ENCODE measurements around the gene TNFSF15. TPM values are rescaled to one million over a fixed set of nuclear protein-coding genes. Genes with fewer than 3 reads are reported as not detected.
A peak's percentile ranks its signal among the peaks of the same experiment; 100 is the strongest.

The TNFSF15 gene
- total RNA-seq, 5 donors from 2014 or later (not counting 1 experiment from before 2014, with no cell fraction given): 0.07 TPM; not detected in 4

- Mint-ChIP-seq H3K27ac (peak overlapping the region; percentile 47 to 85), H3K27me3 (peaks cover 0 to 3% of the 10 kb centered on the region in 2 donors), H3K4me3 (peak overlapping the region; percentile 42 to 71 (median 44)), H3K9me3 (no peaks in the 10 kb centered on the region), H3K36me3 (no peaks in the 10 kb centered on the region), H3K4me1 (peaks cover 24 to 43% (median 30%) of the 10 kb centered on the region in 3 donors)
- ATAC-seq (replicated peaks in 1 of 4) (peak in 1 of 4 experiments; percentile 19), DNase-seq (no peak)
- Histone ChIP-seq H3K27ac (ENCODE audit: low read length) (no peak overlapping the region), H3K36me3 (ENCODE audit: control insufficient read depth in 2 of 2, extremely low read depth in 1 of 2, insufficient read depth in 1 of 2, low read length in 1 of 2) (no peaks in the 10 kb centered on the region), H3K4me1 (ENCODE audit: control insufficient read depth in 1 of 2, extremely low read depth in 1 of 2, insufficient read depth in 2 of 2, low read length in 2 of 2) (peaks cover 10 to 18% of the 10 kb centered on the region in 2 experiments), H3K9me3 (no peaks in the 10 kb centered on the region), H3K4me3 (ENCODE audit: control insufficient read depth in 1 of 2, extremely low read depth in 1 of 2, low read length in 1 of 2) (no peak overlapping the region), H3K27me3 (replicated peaks in 1 of 2; ENCODE audit: control insufficient read depth in 2 of 2, extremely low read depth in 1 of 2, insufficient read depth in 2 of 2, low read length in 1 of 2) (no peaks in the 10 kb centered on the region)
- ChIA-PET CTCF (interaction anchor here (0.6 kb wide), 4 partner anchors 46 to 869 kb away, joined by 3 to 10 read pairs (median 4); no protein-coding TSS in a partner anchor), POLR2A (no interaction called here)
- WGBS (ENCODE audit: insufficient coverage): 60% methylated on average over 1 of the region's 2 CpGs
Observed at GRCh38 chr9:114806526-114806900, 674 bp upstream of the TNFSF15 start.

- ChIA-PET CTCF (no interaction called here), POLR2A (no interaction called here)
- no peaks in the 10 kb centered on the region for H3K9me3 Mint-ChIP-seq
- 100% methylated on average over 5 of the region's 5 CpGs for WGBS (ENCODE audit: insufficient coverage)
- H3K4me3 Mint-ChIP-seq: no peak overlapping the region
- H3K36me3 ChIP-seq (ENCODE audit: control insufficient read depth in 2 of 2, extremely low read depth in 1 of 2, insufficient read depth in 1 of 2, low read length in 1 of 2): no peaks in the 10 kb centered on the region
- H3K36me3 Mint-ChIP-seq: no peaks in the 10 kb centered on the region
- H3K27ac ChIP-seq (ENCODE audit: low read length): no peak overlapping the region
- peaks cover 10 to 18% of the 10 kb centered on the region in 2 experiments for H3K4me1 ChIP-seq (ENCODE audit: control insufficient read depth in 1 of 2, extremely low read depth in 1 of 2, insufficient read depth in 2 of 2, low read length in 2 of 2)
- no peak for ATAC-seq (replicated peaks in 1 of 4)
- H3K4me3 ChIP-seq (ENCODE audit: control insufficient read depth in 1 of 2, extremely low read depth in 1 of 2, low read length in 1 of 2): no peak overlapping the region
- H3K27ac Mint-ChIP-seq: no peak overlapping the region
- DNase-seq: no peak
- no peaks in the 10 kb centered on the region for H3K9me3 ChIP-seq
- H3K27me3 ChIP-seq (replicated peaks in 1 of 2; ENCODE audit: control insufficient read depth in 2 of 2, extremely low read depth in 1 of 2, insufficient read depth in 2 of 2, low read length in 1 of 2): no peaks in the 10 kb centered on the region
- H3K4me1 Mint-ChIP-seq: peaks cover 24 to 43% (median 30%) of the 10 kb centered on the region in 3 donors
- peaks cover 0 to 3% of the 10 kb centered on the region in 2 donors for H3K27me3 Mint-ChIP-seq
Observed at GRCh38 chr9:114804505-114804904, 1.3 kb downstream of the TNFSF15 start.

GRCh38 chr9:114803479-114804265, 2.2 kb downstream of the TNFSF15 start:
- H3K4me3 Mint-ChIP-seq: no peak overlapping the region
- Histone ChIP-seq H3K27me3 (replicated peaks in 1 of 2; ENCODE audit: control insufficient read depth in 2 of 2, extremely low read depth in 1 of 2, insufficient read depth in 2 of 2, low read length in 1 of 2) (no peaks in the 10 kb centered on the region), H3K9me3 (no peaks in the 10 kb centered on the region), H3K36me3 (ENCODE audit: control insufficient read depth in 2 of 2, extremely low read depth in 1 of 2, insufficient read depth in 1 of 2, low read length in 1 of 2) (no peaks in the 10 kb centered on the region), H3K4me1 (ENCODE audit: control insufficient read depth in 1 of 2, extremely low read depth in 1 of 2, insufficient read depth in 2 of 2, low read length in 2 of 2) (peaks cover 10 to 18% of the 10 kb centered on the region in 2 experiments), H3K4me3 (ENCODE audit: control insufficient read depth in 1 of 2, extremely low read depth in 1 of 2, low read length in 1 of 2) (no peak overlapping the region), H3K27ac (ENCODE audit: low read length) (no peak overlapping the region)
- ATAC-seq (replicated peaks in 1 of 4): no peak
- CTCF ChIA-PET: no interaction called here
- WGBS (ENCODE audit: insufficient coverage): 100% methylated on average over 1 of the region's 1 CpG
- peaks cover 24 to 35% (median 28%) of the 10 kb centered on the region in 3 donors for H3K4me1 Mint-ChIP-seq
- POLR2A ChIA-PET: no interaction called here
- no peak for DNase-seq
- no peaks in the 10 kb centered on the region for H3K27me3 Mint-ChIP-seq
- H3K9me3 Mint-ChIP-seq: no peaks in the 10 kb centered on the region
- H3K36me3 Mint-ChIP-seq: no peaks in the 10 kb centered on the region
- no peak overlapping the region for H3K27ac Mint-ChIP-seq

GRCh38 chr9:114799925-114800324, 5.9 kb downstream of the TNFSF15 start:
- no peaks in the 10 kb centered on the region for H3K27me3 ChIP-seq (replicated peaks in 1 of 2; ENCODE audit: control insufficient read depth in 2 of 2, extremely low read depth in 1 of 2, insufficient read depth in 2 of 2, low read length in 1 of 2)
- no peak overlapping the region for H3K27ac Mint-ChIP-seq
- WGBS (ENCODE audit: insufficient coverage): no CpG with 5 or more reads among the region's 2 CpGs
- H3K4me1 Mint-ChIP-seq: peaks cover 0 to 6% (median 0%) of the 10 kb centered on the region in 3 donors
- ChIA-PET POLR2A (no interaction called here), CTCF (no interaction called here)
- H3K4me3 ChIP-seq (ENCODE audit: control insufficient read depth in 1 of 2, extremely low read depth in 1 of 2, low read length in 1 of 2): no peak overlapping the region
- no peaks in the 10 kb centered on the region for H3K36me3 ChIP-seq (ENCODE audit: control insufficient read depth in 2 of 2, extremely low read depth in 1 of 2, insufficient read depth in 1 of 2, low read length in 1 of 2)
- no peak overlapping the region for H3K4me3 Mint-ChIP-seq
- no peaks in the 10 kb centered on the region for H3K9me3 Mint-ChIP-seq
- DNase-seq (no peak), ATAC-seq (replicated peaks in 1 of 4) (no peak)
- no peaks in the 10 kb centered on the region for H3K27me3 Mint-ChIP-seq
- no peaks in the 10 kb centered on the region for H3K4me1 ChIP-seq (ENCODE audit: control insufficient read depth in 1 of 2, extremely low read depth in 1 of 2, insufficient read depth in 2 of 2, low read length in 2 of 2)
- H3K9me3 ChIP-seq: no peaks in the 10 kb centered on the region
- no peak overlapping the region for H3K27ac ChIP-seq (ENCODE audit: low read length)
- H3K36me3 Mint-ChIP-seq: no peaks in the 10 kb centered on the region

GRCh38 chr9:114799441-114799840, 6.4 kb downstream of the TNFSF15 start:
- Mint-ChIP-seq H3K9me3 (no peaks in the 10 kb centered on the region), H3K4me3 (no peak overlapping the region), H3K4me1 (peaks cover 0 to 6% (median 0%) of the 10 kb centered on the region in 3 donors), H3K36me3 (no peaks in the 10 kb centered on the region), H3K27ac (no peak overlapping the region), H3K27me3 (no peaks in the 10 kb centered on the region)
- H3K27ac ChIP-seq (ENCODE audit: low read length): no peak overlapping the region
- no peak overlapping the region for H3K4me3 ChIP-seq (ENCODE audit: control insufficient read depth in 1 of 2, extremely low read depth in 1 of 2, low read length in 1 of 2)
- no peaks in the 10 kb centered on the region for H3K36me3 ChIP-seq (ENCODE audit: control insufficient read depth in 2 of 2, extremely low read depth in 1 of 2, insufficient read depth in 1 of 2, low read length in 1 of 2)
- H3K4me1 ChIP-seq (ENCODE audit: control insufficient read depth in 1 of 2, extremely low read depth in 1 of 2, insufficient read depth in 2 of 2, low read length in 2 of 2): no peaks in the 10 kb centered on the region
- 74% methylated on average over 3 of the region's 5 CpGs for WGBS (ENCODE audit: insufficient coverage)
- ChIA-PET CTCF (no interaction called here), POLR2A (no interaction called here)
- ATAC-seq (replicated peaks in 1 of 4) (no peak), DNase-seq (no peak)
- no peaks in the 10 kb centered on the region for H3K9me3 ChIP-seq
- H3K27me3 ChIP-seq (replicated peaks in 1 of 2; ENCODE audit: control insufficient read depth in 2 of 2, extremely low read depth in 1 of 2, insufficient read depth in 2 of 2, low read length in 1 of 2): no peaks in the 10 kb centered on the region

- POLR2A ChIA-PET: no interaction called here
- Mint-ChIP-seq H3K36me3 (no peaks in the 10 kb centered on the region), H3K9me3 (no peaks in the 10 kb centered on the region), H3K27me3 (no peaks in the 10 kb centered on the region), H3K4me3 (no peak overlapping the region), H3K4me1 (peaks cover 0 to 4% (median 0%) of the 10 kb centered on the region in 3 donors), H3K27ac (no peak overlapping the region)
- Histone ChIP-seq H3K4me1 (ENCODE audit: control insufficient read depth in 1 of 2, extremely low read depth in 1 of 2, insufficient read depth in 2 of 2, low read length in 2 of 2) (no peaks in the 10 kb centered on the region), H3K27me3 (replicated peaks in 1 of 2; ENCODE audit: control insufficient read depth in 2 of 2, extremely low read depth in 1 of 2, insufficient read depth in 2 of 2, low read length in 1 of 2) (no peaks in the 10 kb centered on the region), H3K36me3 (ENCODE audit: control insufficient read depth in 2 of 2, extremely low read depth in 1 of 2, insufficient read depth in 1 of 2, low read length in 1 of 2) (no peaks in the 10 kb centered on the region), H3K4me3 (ENCODE audit: control insufficient read depth in 1 of 2, extremely low read depth in 1 of 2, low read length in 1 of 2) (no peak overlapping the region), H3K27ac (ENCODE audit: low read length) (no peak overlapping the region), H3K9me3 (no peaks in the 10 kb centered on the region)
- DNase-seq (no peak), ATAC-seq (replicated peaks in 1 of 4) (no peak)
- CTCF ChIA-PET: interaction anchor here in 1 of 2 donors (1.0 kb wide), 1 partner anchor 215 kb away, joined by 4 read pairs; no protein-coding TSS in a partner anchor
- no CpG with 5 or more reads among the region's 2 CpGs for WGBS (ENCODE audit: insufficient coverage)
Observed at GRCh38 chr9:114798780-114799427, 6.9 kb downstream of the TNFSF15 start.
